Measurements from ENCODE around the gene LCP2.

Gene LCP2

GRCh38 chr5:170216257-170216864, 81.2 kb downstream of the LCP2 start:
- DNase-seq (ENCODE audit: low read depth in 2 of 2), result no peak

GRCh38 chr5:170211575-170212334, 85.8 kb downstream of the LCP2 start:
- DNase-seq (ENCODE audit: low read depth in 2 of 2), result no peak

GRCh38 chr5:170206958-170207357, 90.6 kb downstream of the LCP2 start:
- DNase-seq (ENCODE audit: low read depth in 2 of 2), result no peak

GRCh38 chr5:170206216-170206615, 91.4 kb downstream of the LCP2 start:
- DNase-seq (ENCODE audit: low read depth in 2 of 2), result no peak

GRCh38 chr5:170204202-170204601, 93.4 kb downstream of the LCP2 start:
- no peak for DNase-seq (ENCODE audit: low read depth in 2 of 2)

GRCh38 chr5:170202117-170202516, 95.5 kb downstream of the LCP2 start:
- DNase-seq (ENCODE audit: low read depth in 2 of 2), result no peak

GRCh38 chr5:170201311-170201710, 96.3 kb downstream of the LCP2 start:
- DNase-seq (ENCODE audit: low read depth in 2 of 2), result no peak

GRCh38 chr5:170200876-170201275, 96.7 kb downstream of the LCP2 start:
- no peak for DNase-seq (ENCODE audit: low read depth in 2 of 2)

Measured in activated CD8-positive, alpha-beta memory T cell treated with anti-CD3 and anti-CD28 coated beads for 4 hours (primary cell).